ENCODE measurements around the gene LIN7A. TPM values are rescaled to one million over a fixed set of nuclear protein-coding genes. Genes with fewer than 3 reads are reported as not detected.
"Not testable (repeated sequence)": the region's sequence is repeated elsewhere in the genome, so short reads cannot be mapped to it uniquely, and the experiment has no call there.

Gene LIN7A
- polyA plus RNA-seq, 10 donors, result 1.9 to 7.0 (median 2.8) TPM

GRCh38 chr12:80924437-80924836 is 13.3 kb downstream of the LIN7A start:
- DNase-seq, result no peak

- no peak for DNase-seq
Measured at GRCh38 chr12:80920006-80920405, 17.7 kb downstream of the LIN7A start.

GRCh38 chr12:80917651-80918050 is 20.1 kb downstream of the LIN7A start:
- no peak for DNase-seq

- no peak for DNase-seq
Measured at GRCh38 chr12:80912901-80913770, 24.6 kb downstream of the LIN7A start.

- DNase-seq, result no peak
Measured at GRCh38 chr12:80909370-80909769, 28.4 kb downstream of the LIN7A start.

- DNase-seq, result no peak
Measured at GRCh38 chr12:80902711-80903110, 35.0 kb downstream of the LIN7A start.

GRCh38 chr12:80901661-80902060 is 36.1 kb downstream of the LIN7A start:
- DNase-seq, result no peak

GRCh38 chr12:80895240-80895639 is 42.5 kb downstream of the LIN7A start:
- DNase-seq, result no peak

GRCh38 chr12:80894179-80894578 is 43.6 kb downstream of the LIN7A start:
- no peak for DNase-seq

GRCh38 chr12:80892597-80893445 is 44.9 kb downstream of the LIN7A start:
- DNase-seq, result peak in 1 of 3 donors; percentile 23

GRCh38 chr12:80884651-80885050 is 53.1 kb downstream of the LIN7A start:
- DNase-seq, result no peak

- no peak for DNase-seq
Measured at GRCh38 chr12:80881106-80881505, 56.6 kb downstream of the LIN7A start.

- DNase-seq, result not testable (repeated sequence)
Measured at GRCh38 chr12:80878452-80878851, 59.3 kb downstream of the LIN7A start.

- DNase-seq, result peak; percentile 5 to 43 (median 17)
Measured at GRCh38 chr12:80877721-80878265, 59.9 kb downstream of the LIN7A start.

- no peak for DNase-seq
Measured at GRCh38 chr12:80872053-80872452, 65.7 kb downstream of the LIN7A start.

GRCh38 chr12:80869264-80869663 is 68.5 kb downstream of the LIN7A start:
- DNase-seq, result no peak

- DNase-seq, result no peak
Measured at GRCh38 chr12:80868576-80868975, 69.2 kb downstream of the LIN7A start.

- no peak for DNase-seq
Measured at GRCh38 chr12:80867941-80868340, 69.8 kb downstream of the LIN7A start.

GRCh38 chr12:80864046-80864735 is 73.5 kb downstream of the LIN7A start:
- DNase-seq, result peak in 2 of 3 donors; percentile 25 to 39

GRCh38 chr12:80862531-80862930 is 75.2 kb downstream of the LIN7A start:
- DNase-seq, result peak in 1 of 3 donors; percentile 30

- peak in 1 of 3 donors; percentile 41 for DNase-seq
Measured at GRCh38 chr12:80861641-80862378, 75.9 kb downstream of the LIN7A start.

Data from muscle of back (tissue), 11 donors.